Measurements from ENCODE around the gene MAN2A1. TPM values are rescaled to one million over a fixed set of nuclear protein-coding genes. Genes with fewer than 3 reads are reported as not detected.

The MAN2A1 gene
- polyA plus RNA-seq, 1 donor from 2014 or later, result 5.7 TPM

DNA sequence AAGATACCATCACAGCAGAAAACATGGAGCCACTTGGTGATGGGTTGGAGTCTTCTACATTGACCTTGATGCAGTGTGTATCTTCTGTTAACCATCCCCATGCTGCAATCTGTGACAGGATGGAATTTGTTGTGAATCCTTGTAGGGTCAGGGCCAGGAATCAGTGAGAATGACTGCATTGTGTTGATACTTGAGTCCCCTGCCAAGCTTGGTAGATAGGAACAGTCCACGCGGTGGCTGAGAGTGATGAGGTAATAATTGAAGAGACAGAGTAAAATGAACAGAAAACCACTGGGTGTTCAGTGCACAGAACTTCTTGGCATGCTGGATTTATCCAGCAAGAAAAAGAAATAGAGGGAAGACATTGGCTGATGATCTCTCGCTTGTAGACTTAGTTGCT, 217.5 kb downstream of the MAN2A1 start:
- no peaks in the 10 kb centered on the region for H3F3A ChIP-seq (ENCODE audit: insufficient read depth, low read length, poor library complexity, severe bottlenecking)
- H3K9ac ChIP-seq (ENCODE audit: low read length), result no peak overlapping the region
- no peaks in the 10 kb centered on the region for H4K20me1 ChIP-seq (ENCODE audit: insufficient read depth)
- H3K27ac ChIP-seq (ENCODE audit: low read length), result no peak overlapping the region
- H3K27me3 ChIP-seq (ENCODE audit: insufficient read depth, low read depth, low read length), result no peaks in the 10 kb centered on the region
- no peaks in the 10 kb centered on the region for H3K9me2 ChIP-seq (ENCODE audit: insufficient read depth, low read length)
- H3K36me3 ChIP-seq (ENCODE audit: insufficient read depth, low read length), result no peaks in the 10 kb centered on the region
- no peaks in the 10 kb centered on the region for H3K9me3 ChIP-seq (ENCODE audit: low read length)
- no peak overlapping the region for H3K4me3 ChIP-seq (ENCODE audit: low read length)
- H3K4me2 ChIP-seq (ENCODE audit: low read length), result no peak overlapping the region
- TF ChIP-seq SMC3 (conservative IDR thresholded peaks at IDR 0.05; ENCODE audit: poor library complexity) (no peak), MXI1 (conservative IDR thresholded peaks at IDR 0.05; ENCODE audit: poor library complexity, severe bottlenecking) (no peak)
- TF ChIP-seq, protein P1, sequence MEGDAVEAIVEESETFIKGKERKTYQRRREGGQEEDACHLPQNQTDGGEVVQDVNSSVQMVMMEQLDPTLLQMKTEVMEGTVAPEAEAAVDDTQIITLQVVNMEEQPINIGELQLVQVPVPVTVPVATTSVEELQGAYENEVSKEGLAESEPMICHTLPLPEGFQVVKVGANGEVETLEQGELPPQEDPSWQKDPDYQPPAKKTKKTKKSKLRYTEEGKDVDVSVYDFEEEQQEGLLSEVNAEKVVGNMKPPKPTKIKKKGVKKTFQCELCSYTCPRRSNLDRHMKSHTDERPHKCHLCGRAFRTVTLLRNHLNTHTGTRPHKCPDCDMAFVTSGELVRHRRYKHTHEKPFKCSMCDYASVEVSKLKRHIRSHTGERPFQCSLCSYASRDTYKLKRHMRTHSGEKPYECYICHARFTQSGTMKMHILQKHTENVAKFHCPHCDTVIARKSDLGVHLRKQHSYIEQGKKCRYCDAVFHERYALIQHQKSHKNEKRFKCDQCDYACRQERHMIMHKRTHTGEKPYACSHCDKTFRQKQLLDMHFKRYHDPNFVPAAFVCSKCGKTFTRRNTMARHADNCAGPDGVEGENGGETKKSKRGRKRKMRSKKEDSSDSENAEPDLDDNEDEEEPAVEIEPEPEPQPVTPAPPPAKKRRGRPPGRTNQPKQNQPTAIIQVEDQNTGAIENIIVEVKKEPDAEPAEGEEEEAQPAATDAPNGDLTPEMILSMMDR (IDR thresholded peaks at IDR 0.05; ENCODE audit: poor library complexity, severe bottlenecking), result no peak
- no peaks in the 10 kb centered on the region for H3K79me2 ChIP-seq (replicated peaks; ENCODE audit: insufficient read depth, low read length)
- no peak overlapping the region for H2AFZ ChIP-seq (ENCODE audit: low read depth, low read length)

DNA sequence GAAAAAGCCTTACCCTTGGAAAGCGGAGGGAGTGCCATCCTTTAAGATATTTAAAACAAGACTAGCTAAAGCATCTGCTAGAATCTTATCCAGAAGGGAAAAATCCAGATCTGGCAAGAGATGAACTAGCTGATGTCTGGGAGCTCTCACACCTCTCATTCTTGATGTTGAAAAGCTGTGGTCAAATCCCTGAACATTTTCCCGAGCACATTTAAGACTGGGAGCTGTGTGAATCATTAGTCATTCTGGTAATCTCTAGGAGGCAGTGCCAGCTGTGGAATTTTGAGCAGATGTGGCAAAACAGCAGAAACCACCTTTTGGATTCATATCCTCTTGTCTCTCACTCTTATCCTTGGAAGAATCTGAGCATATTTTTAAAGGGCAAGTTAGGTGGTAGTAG, 218.0 kb downstream of the MAN2A1 start:
- H3K4me2 ChIP-seq (ENCODE audit: low read length), result no peak overlapping the region
- H3K36me3 ChIP-seq (ENCODE audit: insufficient read depth, low read length), result no peaks in the 10 kb centered on the region
- no peaks in the 10 kb centered on the region for H3K9me3 ChIP-seq (ENCODE audit: low read length)
- H3F3A ChIP-seq (ENCODE audit: insufficient read depth, low read length, poor library complexity, severe bottlenecking), result no peaks in the 10 kb centered on the region
- H3K4me3 ChIP-seq (ENCODE audit: low read length), result no peak overlapping the region
- H4K20me1 ChIP-seq (ENCODE audit: insufficient read depth), result no peaks in the 10 kb centered on the region
- no peaks in the 10 kb centered on the region for H3K79me2 ChIP-seq (replicated peaks; ENCODE audit: insufficient read depth, low read length)
- H3K27me3 ChIP-seq (ENCODE audit: insufficient read depth, low read depth, low read length), result no peaks in the 10 kb centered on the region
- H3K9ac ChIP-seq (ENCODE audit: low read length), result no peak overlapping the region
- H3K27ac ChIP-seq (ENCODE audit: low read length), result no peak overlapping the region
- H3K9me2 ChIP-seq (ENCODE audit: insufficient read depth, low read length), result no peaks in the 10 kb centered on the region
- TF ChIP-seq, protein P1 (IDR thresholded peaks at IDR 0.05; ENCODE audit: poor library complexity, severe bottlenecking), result no peak
- TF ChIP-seq TAF1 (IDR thresholded peaks at IDR 0.05; ENCODE audit: low read depth) (no peak), POLR2AphosphoS5 (IDR thresholded peaks at IDR 0.05) (no peak)
- TF ChIP-seq, protein P2, sequence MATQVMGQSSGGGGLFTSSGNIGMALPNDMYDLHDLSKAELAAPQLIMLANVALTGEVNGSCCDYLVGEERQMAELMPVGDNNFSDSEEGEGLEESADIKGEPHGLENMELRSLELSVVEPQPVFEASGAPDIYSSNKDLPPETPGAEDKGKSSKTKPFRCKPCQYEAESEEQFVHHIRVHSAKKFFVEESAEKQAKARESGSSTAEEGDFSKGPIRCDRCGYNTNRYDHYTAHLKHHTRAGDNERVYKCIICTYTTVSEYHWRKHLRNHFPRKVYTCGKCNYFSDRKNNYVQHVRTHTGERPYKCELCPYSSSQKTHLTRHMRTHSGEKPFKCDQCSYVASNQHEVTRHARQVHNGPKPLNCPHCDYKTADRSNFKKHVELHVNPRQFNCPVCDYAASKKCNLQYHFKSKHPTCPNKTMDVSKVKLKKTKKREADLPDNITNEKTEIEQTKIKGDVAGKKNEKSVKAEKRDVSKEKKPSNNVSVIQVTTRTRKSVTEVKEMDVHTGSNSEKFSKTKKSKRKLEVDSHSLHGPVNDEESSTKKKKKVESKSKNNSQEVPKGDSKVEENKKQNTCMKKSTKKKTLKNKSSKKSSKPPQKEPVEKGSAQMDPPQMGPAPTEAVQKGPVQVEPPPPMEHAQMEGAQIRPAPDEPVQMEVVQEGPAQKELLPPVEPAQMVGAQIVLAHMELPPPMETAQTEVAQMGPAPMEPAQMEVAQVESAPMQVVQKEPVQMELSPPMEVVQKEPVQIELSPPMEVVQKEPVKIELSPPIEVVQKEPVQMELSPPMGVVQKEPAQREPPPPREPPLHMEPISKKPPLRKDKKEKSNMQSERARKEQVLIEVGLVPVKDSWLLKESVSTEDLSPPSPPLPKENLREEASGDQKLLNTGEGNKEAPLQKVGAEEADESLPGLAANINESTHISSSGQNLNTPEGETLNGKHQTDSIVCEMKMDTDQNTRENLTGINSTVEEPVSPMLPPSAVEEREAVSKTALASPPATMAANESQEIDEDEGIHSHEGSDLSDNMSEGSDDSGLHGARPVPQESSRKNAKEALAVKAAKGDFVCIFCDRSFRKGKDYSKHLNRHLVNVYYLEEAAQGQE (IDR thresholded peaks at IDR 0.05; ENCODE audit: borderline replicate concordance), result no peak
- H2AFZ ChIP-seq (ENCODE audit: low read depth, low read length), result no peak overlapping the region

DNA sequence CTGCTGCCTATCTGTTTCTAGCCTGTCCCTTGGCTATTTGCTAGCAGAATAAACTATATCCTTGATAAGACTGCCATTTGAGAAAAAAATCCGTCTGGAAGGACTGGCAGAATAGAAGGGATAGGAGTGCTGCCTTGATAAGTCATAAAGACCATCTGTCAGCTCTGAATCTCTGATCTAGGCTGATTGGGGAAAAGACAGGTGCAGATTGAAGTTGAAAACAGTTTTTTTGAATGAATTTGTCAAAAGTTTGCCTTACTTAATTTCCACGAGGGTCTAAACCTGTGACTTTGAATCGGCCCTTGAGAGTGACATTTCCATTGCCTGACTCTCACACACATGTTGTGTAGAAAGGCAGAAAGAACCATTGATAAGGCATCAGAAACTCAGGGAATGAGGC, 218.6 kb downstream of the MAN2A1 start:
- Histone ChIP-seq H3K36me3 (ENCODE audit: insufficient read depth, low read length) (no peaks in the 10 kb centered on the region), H3K27ac (ENCODE audit: low read length) (no peak overlapping the region), H3K9me2 (ENCODE audit: insufficient read depth, low read length) (no peaks in the 10 kb centered on the region), H3K9me3 (ENCODE audit: low read length) (no peaks in the 10 kb centered on the region), H3K79me2 (replicated peaks; ENCODE audit: insufficient read depth, low read length) (no peaks in the 10 kb centered on the region), H3K27me3 (ENCODE audit: insufficient read depth, low read depth, low read length) (no peaks in the 10 kb centered on the region), H4K20me1 (ENCODE audit: insufficient read depth) (no peaks in the 10 kb centered on the region), H2AFZ (ENCODE audit: low read depth, low read length) (no peak overlapping the region), H3F3A (ENCODE audit: insufficient read depth, low read length, poor library complexity, severe bottlenecking) (no peaks in the 10 kb centered on the region), H3K4me3 (ENCODE audit: low read length) (no peak overlapping the region), H3K4me2 (ENCODE audit: low read length) (no peak overlapping the region), H3K9ac (ENCODE audit: low read length) (no peak overlapping the region)
- TF ChIP-seq EZH2 (IDR thresholded peaks at IDR 0.05; ENCODE audit: borderline replicate concordance, insufficient read depth, low read length, poor library complexity, severe bottlenecking) (no peak), TAF1 (IDR thresholded peaks at IDR 0.05; ENCODE audit: low read depth) (no peak), EP300 (conservative IDR thresholded peaks at IDR 0.05; ENCODE audit: poor library complexity, severe bottlenecking) (no peak), MXI1 (conservative IDR thresholded peaks at IDR 0.05; ENCODE audit: poor library complexity, severe bottlenecking) (no peak), POLR2AphosphoS5 (IDR thresholded peaks at IDR 0.05) (no peak), RAD21 (conservative IDR thresholded peaks at IDR 0.05) (no peak)
- TF ChIP-seq, protein P2 (IDR thresholded peaks at IDR 0.05; ENCODE audit: borderline replicate concordance), result no peak

All from neural cell (in vitro differentiated cells).